ENCODE data around the gene AP2A2.

AP2A2 gene

GRCh38 chr11:1047595-1048156 is 122.0 kb downstream of the AP2A2 start:
- no peak for DNase-seq

- no peak for DNase-seq
Measured at GRCh38 chr11:1048375-1049070, 122.9 kb downstream of the AP2A2 start.

- no peak for DNase-seq
Measured at GRCh38 chr11:1049071-1049405, 123.4 kb downstream of the AP2A2 start.

GRCh38 chr11:1049431-1049891 is 123.8 kb downstream of the AP2A2 start:
- DNase-seq = no peak

GRCh38 chr11:1049911-1050580 is 124.4 kb downstream of the AP2A2 start:
- DNase-seq = no peak

GRCh38 chr11:1050581-1051355 is 125.1 kb downstream of the AP2A2 start:
- DNase-seq = peak; percentile 77

GRCh38 chr11:1051356-1052132 is 125.9 kb downstream of the AP2A2 start:
- no peak for DNase-seq

GRCh38 chr11:1052133-1053011 is 126.7 kb downstream of the AP2A2 start:
- DNase-seq = no peak

- DNase-seq = no peak
Measured at GRCh38 chr11:1053121-1053901, 127.6 kb downstream of the AP2A2 start.

GRCh38 chr11:1054143-1055108 is 128.8 kb downstream of the AP2A2 start:
- no peak for DNase-seq

- DNase-seq = no peak
Measured at GRCh38 chr11:1055109-1055703, 129.5 kb downstream of the AP2A2 start.

- no peak for DNase-seq
Measured at GRCh38 chr11:1055990-1056771, 130.5 kb downstream of the AP2A2 start.

GRCh38 chr11:1057806-1058205 is 132.1 kb downstream of the AP2A2 start:
- no peak for DNase-seq

- no peak for DNase-seq
Measured at GRCh38 chr11:1059759-1060158, 134.1 kb downstream of the AP2A2 start.

GRCh38 chr11:1060410-1060809 is 134.7 kb downstream of the AP2A2 start:
- no peak for DNase-seq

- DNase-seq = no peak
Measured at GRCh38 chr11:1060852-1061616, 135.4 kb downstream of the AP2A2 start.
